Pulmonary artery endothelial cell (primary cell): ENCODE measurements around the gene CCT3. TPM values are rescaled to one million over a fixed set of nuclear protein-coding genes. Genes with fewer than 3 reads are reported as not detected.

Experiments used
- DNase-seq: peaks from one replicate; pipeline ENCODE4 v3.0.0-alpha.2; 2011; ENCODE audit warnings: low read depth, low spot score
- total RNA-seq: library from RNA; depleted of rRNA; stranded (reverse); fragments of >200 nt; gene quantifications from 2 replicates; pipeline ENCODE4 v1.2.3, GENCODE V29; 2014

CCT3 gene
- total RNA-seq, 1 donor from 2014 or later: 627 TPM

DNA sequence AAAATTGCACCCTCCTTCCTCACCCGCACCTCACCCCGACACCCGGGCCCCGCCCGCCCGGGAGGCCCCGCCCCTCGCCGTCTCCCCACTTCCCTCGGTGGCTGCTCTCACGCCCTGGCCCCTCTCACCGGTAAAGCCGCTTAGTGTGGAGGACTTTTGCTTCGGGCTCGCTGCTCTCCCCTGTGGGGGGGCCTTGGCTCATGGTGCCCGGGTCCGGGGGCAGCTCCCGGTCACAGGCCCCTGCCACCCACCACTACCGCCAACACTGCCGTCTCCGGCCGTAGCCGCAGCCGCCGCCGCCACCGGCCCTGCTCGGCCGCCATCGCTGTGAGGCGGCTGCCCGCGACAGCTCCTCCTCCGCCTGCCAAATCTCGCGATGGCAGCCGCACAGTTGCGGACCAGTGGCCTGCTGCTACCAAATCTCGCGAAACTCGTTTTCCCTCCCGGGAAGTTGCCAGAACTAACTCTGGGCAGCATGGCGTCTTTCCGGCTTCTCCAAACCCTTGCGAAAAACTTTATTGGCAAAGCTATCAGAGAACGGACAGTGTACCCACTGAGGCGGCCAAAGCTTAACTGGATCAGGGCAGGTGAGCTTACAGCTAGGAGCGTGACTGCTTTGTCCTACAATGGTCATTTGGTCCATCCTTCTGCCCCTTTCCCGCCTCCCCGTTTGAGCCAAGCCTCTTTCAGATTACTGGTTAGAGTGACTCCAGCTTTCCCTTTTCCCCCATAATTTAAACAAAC lies 55.4 kb downstream of the CCT3 start, which contains the start of gene SMG5:
Gene SMG5, minus strand, starts transcription at position 347 of the 744 bp plus-strand sequence. Its CDS starts 145 bp downstream, at position 202.
- DNase-seq: peak; percentile 97

GRCh38 chr1:156281693-156282478 lies 56.2 kb downstream of the CCT3 start:
- DNase-seq: no peak

DNA sequence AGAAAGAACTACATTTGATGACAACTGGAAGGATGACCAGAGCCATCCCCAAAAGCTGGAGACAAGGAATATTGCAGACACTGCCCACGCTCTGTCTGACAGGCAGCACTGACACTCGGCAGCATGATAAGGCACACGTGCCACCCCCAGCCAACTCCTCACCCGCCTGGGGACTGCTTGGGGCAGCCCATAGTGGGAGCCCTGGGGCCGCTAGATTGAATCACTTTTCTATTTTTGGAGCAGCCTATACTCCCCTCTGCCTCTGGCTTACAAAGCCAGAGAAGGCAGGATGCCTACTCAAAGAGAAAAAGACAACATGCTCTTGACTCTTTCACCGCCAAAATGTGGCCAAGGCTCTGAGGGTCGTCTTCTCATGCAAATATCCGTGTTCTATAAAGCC lies 56.8 kb downstream of the CCT3 start:
- no peak for DNase-seq

DNA sequence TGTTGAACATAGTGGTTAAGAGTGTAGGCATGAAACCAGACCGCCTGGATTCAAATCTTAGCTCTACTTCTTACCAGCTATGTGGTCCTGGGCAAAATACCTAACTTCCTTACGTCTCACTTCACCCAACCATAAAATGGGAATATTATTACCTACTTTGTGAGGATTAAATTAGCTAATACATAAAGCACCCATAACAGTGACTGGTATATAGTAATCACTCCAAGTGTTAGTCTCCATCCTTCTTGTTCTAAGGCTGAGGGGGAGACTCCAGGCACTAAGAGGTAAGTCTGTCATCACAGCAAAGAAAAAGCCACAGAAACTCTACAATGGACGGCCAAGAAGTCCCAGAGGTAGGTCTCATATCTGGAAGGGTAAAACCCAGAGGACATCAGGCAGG lies 58.3 kb downstream of the CCT3 start:
- DNase-seq: no peak

- no peak for DNase-seq
Measured at GRCh38 chr1:156276966-156277381, 61.1 kb downstream of the CCT3 start.

DNA sequence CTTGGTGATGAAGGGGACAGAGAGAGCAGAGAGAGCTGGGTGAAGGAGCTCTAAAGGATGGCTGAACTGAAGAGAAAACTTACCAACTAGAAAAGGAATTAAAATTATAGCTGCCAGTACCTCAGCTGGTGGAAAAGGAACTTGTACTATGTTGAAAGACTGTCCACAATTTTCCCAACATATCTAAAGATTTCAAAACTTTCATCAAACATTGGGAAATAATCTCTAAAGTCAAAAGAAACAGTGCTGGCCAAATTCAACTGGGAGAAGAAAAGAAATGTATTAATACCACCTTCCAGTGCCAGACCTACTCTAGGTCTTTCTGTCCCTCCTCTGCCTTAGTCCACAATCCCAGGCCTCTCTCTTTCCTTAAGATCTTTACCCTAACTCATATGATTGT lies 61.6 kb downstream of the CCT3 start:
- DNase-seq: no peak

- no peak for DNase-seq
Measured at GRCh38 chr1:156270314-156270713, 67.8 kb downstream of the CCT3 start.

DNA sequence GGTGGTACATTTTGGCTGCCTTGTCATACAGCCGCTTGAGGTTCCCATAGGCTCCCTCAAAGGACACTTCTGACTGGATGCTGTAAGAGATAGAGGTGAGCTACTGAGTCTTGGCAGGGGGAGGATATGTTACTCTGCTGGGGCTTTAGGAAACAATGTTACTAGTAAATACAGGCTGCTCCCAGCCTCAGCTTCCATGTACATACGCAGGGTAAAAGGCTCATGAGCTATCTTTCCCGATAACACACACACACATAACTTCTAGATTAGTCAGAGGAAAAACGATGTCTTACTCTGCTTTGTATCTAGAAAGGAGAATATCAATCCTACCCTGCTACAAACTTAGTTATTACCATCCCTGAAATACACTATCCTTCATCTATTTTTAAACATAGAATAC lies 69.8 kb downstream of the CCT3 start:
- DNase-seq: no peak

GRCh38 chr1:156266051-156266450 lies 72.0 kb downstream of the CCT3 start:
- DNase-seq: no peak

DNA sequence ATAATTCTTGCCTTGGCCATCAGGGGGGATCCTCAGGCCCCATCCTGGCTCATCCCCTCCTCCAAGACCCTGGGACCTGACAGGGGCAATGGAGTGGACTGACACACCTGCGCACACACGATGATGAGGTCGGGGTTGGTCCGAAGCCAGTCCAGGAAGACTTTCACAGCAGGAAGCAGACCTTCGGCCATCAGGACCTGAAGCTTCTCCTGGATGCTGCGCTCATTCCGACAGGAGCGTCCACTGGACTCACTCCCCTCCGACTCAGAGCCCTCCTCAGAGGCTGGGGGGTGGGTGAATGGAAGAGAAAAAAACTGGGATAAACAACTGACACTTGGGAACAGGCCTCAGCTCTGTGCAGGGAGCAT lies 74.8 kb downstream of the CCT3 start:
- no peak for DNase-seq

DNA sequence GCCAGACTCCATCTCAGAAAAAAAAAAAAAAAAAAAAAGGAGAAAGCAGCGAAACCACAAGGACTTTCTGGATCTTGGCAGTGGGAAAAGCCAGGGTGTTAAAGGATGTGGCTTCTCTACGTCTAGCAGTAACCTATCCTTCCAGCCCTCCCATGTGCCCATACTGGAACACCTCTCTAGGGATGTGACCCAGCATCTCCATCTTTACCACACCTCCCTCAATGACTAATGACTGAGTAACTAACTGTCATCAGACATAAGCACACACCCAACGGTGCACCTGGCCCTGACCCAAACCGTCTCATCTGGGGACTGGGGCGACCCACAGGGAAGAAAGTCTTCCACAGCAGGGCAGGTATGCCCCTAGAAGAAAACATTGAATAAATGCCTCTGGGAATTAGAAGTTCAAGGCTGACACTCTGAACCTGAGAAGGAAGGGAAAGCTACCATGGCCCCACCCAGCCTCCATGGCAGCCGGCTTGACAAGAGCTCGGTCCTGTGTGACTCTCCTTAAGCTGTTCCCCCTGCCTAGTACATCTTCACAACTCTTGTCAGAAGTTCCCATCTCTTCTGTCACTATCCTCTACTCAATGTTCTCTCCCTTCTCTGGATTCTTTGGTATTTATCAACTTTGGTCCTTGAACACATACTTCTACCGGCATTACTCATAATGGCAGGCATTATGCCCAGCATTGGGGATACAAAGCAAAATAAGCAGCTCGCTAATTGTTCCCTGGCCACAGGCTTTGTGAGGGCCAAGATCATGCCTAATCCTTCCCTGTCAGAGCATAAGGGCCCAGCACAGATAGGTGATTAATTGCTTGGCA lies 75.4 kb downstream of the CCT3 start:
- no peak for DNase-seq

DNA sequence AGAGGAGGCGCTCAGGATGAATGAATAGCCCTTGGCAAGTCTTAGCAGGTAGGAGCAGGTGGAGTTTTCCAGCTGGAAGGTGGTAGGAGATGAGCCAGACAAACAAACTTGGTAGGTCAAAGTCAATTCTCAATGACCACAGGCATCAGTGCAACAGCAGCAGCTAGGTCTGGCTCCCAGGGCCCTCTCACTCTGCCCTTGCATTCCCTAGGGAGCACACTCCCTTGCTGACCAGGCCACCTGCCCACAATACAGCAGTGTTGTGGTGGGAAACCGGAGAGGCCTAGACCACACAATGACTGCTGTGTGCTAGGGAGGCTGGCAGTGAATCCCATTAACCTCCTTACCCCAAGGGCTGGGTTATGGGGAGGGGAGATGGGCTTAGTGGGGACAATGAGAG lies 77.2 kb downstream of the CCT3 start:
- DNase-seq: no peak

DNA sequence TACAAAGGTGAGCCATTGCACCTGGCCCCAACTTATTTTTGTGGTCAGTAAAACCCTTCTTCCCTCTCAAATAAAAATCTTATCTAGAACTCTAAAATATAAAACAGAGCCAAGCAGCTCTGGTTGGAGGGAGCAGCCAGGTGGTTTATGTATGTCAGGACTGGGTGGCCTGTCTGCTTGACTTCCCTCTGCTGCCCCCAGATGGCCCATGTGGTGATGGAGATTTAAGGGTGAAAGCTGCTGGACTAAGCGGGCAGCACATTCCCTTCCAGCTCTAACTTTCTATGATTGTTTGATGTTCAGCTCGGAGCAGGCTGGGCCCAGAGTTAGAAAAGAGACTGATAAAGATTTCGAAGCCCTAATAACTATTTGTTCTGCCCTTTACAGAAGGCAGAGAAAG lies 78.3 kb downstream of the CCT3 start:
- DNase-seq: no peak

Other genes with a start within 250 kb of the CCT3 start
- 942 and 1,011 TPM in 2 replicates for gene LMNA, start 223.6 kb downstream of the CCT3 start, total RNA-seq
- 0.42 and 0.59 TPM in 2 replicates for gene SEMA4A, start 184.7 kb downstream of the CCT3 start, total RNA-seq
- 12.8 and 15.0 TPM in 2 replicates for gene SLC25A44, start 144.2 kb downstream of the CCT3 start, total RNA-seq
- gene PMF1, start 125.3 kb downstream of the CCT3 start, total RNA-seq: 48.9 and 54.3 TPM in 2 replicates
- 0.13 and 0.32 TPM in 2 replicates for gene BGLAP, start 96.1 kb downstream of the CCT3 start, total RNA-seq
- 0.07 TPM in 2 replicates for gene PAQR6, start 90.2 kb downstream of the CCT3 start, total RNA-seq
- gene SMG5, start 55.5 kb downstream of the CCT3 start, total RNA-seq: 47.6 and 95.3 TPM in 2 replicates
- gene TMEM79, start 54.0 kb downstream of the CCT3 start, total RNA-seq: 0.86 and 1.9 TPM in 2 replicates
- gene GLMP, start 42.6 kb downstream of the CCT3 start, total RNA-seq: 38.7 and 55.6 TPM in 2 replicates
- 0.13 TPM in 1 of 2 replicates, not detected in the other for gene VHLL, start 39.0 kb downstream of the CCT3 start, total RNA-seq
- gene TSACC, start 234 bp upstream of the CCT3 start, total RNA-seq: not detected in 2 replicates
- gene RHBG, start 30.9 kb upstream of the CCT3 start, total RNA-seq: not detected in 2 replicates
- 3.8 and 4.7 TPM in 2 replicates for gene MEF2D, start 162.5 kb upstream of the CCT3 start, total RNA-seq
- gene IQGAP3, start 234.3 kb upstream of the CCT3 start, total RNA-seq: 19.1 and 37.9 TPM in 2 replicates
- gene TTC24, start 241.4 kb upstream of the CCT3 start, total RNA-seq: not detected in 2 replicates